IMR-90 (cell line): Measurements from ENCODE around the gene DHX57. TPM values are rescaled to one million over a fixed set of nuclear protein-coding genes. Genes with fewer than 3 reads are reported as not detected.

Experiments used
- ATAC-seq: fragments of 200-7000 bp; cut with Tn5 transposase; 2 replicates; pipeline ENCODE4 v1.9.1; 2020; ENCODE audit warnings: low read depth, mild to moderate bottlenecking, moderate library complexity
- BruUV-seq: library from RNA; stranded (reverse); fragments of 400-500 nt; replicated peaks from 2 replicates; lab custom pipeline; 2021; lab: Mats Ljungman, UMichigan
- CTCF ChIA-PET: fragments of 300-600 bp; formaldehyde crosslinking; extraction: SDS; loops from one replicate; lab custom pipeline; 2021; ENCODE audit warnings: antibody characterized with exemption; lab: Yijun Ruan, JAX
- POLR2A ChIA-PET: fragments of 300-600 bp; sonication (Branson Sonifier 250); formaldehyde crosslinking; loops from one replicate; lab custom pipeline; 2022; ENCODE audit warnings: antibody characterized with exemption; ENCODE audit not compliant: unreplicated experiment; lab: Charles Lee
- DNase-seq: peaks from one replicate; pipeline ENCODE4 v3.0.0; 2013
- H2AFZ ChIP-seq: replicated peaks from 2 replicates; pipeline ENCODE3; 2013; ENCODE audit warnings: low read length, mild to moderate bottlenecking; ENCODE audit not compliant: poor library complexity
- H2AK5ac ChIP-seq: 2 replicates; pipeline ENCODE4 v1.6.1; 2013; ENCODE audit warnings: low read depth, low read length, inconsistent platforms
- H2AK9ac ChIP-seq: replicated peaks from 2 replicates; pipeline ENCODE3; 2013; ENCODE audit warnings: mild to moderate bottlenecking, low read depth, low read length, moderate library complexity; ENCODE audit not compliant: poor library complexity
- H2BK120ac ChIP-seq: 2 replicates; pipeline ENCODE4 v1.6.1; 2013; ENCODE audit warnings: low read depth, low read length, inconsistent platforms
- H2BK15ac ChIP-seq: 3 replicates; pipeline ENCODE4 v1.6.1; 2013; ENCODE audit warnings: low read depth, low read length, inconsistent platforms
- H2BK20ac ChIP-seq: 2 replicates; pipeline ENCODE4 v1.6.1; 2013; ENCODE audit warnings: low read depth, mild to moderate bottlenecking, inconsistent platforms, low read length, moderate library complexity
- H2BK5ac ChIP-seq: 2 replicates; pipeline ENCODE4 v1.6.1; 2013; ENCODE audit warnings: mild to moderate bottlenecking, low read depth, low read length, inconsistent platforms; ENCODE audit not compliant: poor library complexity, severe bottlenecking
- H3K14ac ChIP-seq: replicated peaks from 2 replicates; pipeline ENCODE4 v1.6.1; 2013; ENCODE audit warnings: low read depth, low read length, inconsistent platforms
- H3K18ac ChIP-seq: 2 replicates; pipeline ENCODE4 v1.6.1; 2013; ENCODE audit warnings: low read depth, low read length, control low read depth
- H3K23ac ChIP-seq: 2 replicates; pipeline ENCODE4 v1.6.1; 2013; ENCODE audit warnings: low read depth, low read length, inconsistent platforms
- H3K27ac ChIP-seq: 2 replicates; pipeline ENCODE4 v1.5.1; 2013; ENCODE audit warnings: mild to moderate bottlenecking, control low read depth, low read length; ENCODE audit not compliant: insufficient read depth
- H3K27me3 ChIP-seq: 2 replicates; pipeline ENCODE4 v1.6.1; 2013; ENCODE audit warnings: low read length; ENCODE audit not compliant: control insufficient read depth, insufficient read depth
- H3K36me3 ChIP-seq: 2 replicates; pipeline ENCODE4 v1.6.1; 2013; ENCODE audit warnings: low read length, mixed read lengths; ENCODE audit not compliant: control insufficient read depth, insufficient read depth
- H3K4ac ChIP-seq: 2 replicates; pipeline ENCODE4 v1.6.1; 2013; ENCODE audit warnings: low read depth, low read length, inconsistent platforms
- H3K4me1 ChIP-seq: 2 replicates; pipeline ENCODE4 v1.6.1; 2013; ENCODE audit warnings: low read length, mixed read lengths; ENCODE audit not compliant: control insufficient read depth, insufficient read depth
- H3K4me2 ChIP-seq: 2 replicates; pipeline ENCODE4 v1.6.1; 2013; ENCODE audit warnings: low read depth, mild to moderate bottlenecking, control low read depth, low read length, moderate library complexity
- H3K4me3 ChIP-seq: 2 replicates; pipeline ENCODE4 v1.5.1; 2013; ENCODE audit warnings: low read depth, mild to moderate bottlenecking, control low read depth, low read length, moderate library complexity; ENCODE audit not compliant: insufficient read depth
- H3K56ac ChIP-seq: 2 replicates; pipeline ENCODE4 v1.6.1; 2013; ENCODE audit warnings: low read length, inconsistent platforms; ENCODE audit not compliant: insufficient read depth; ENCODE audit errors: extremely low read depth
- H3K79me1 ChIP-seq, 2 experiments: 2 replicates each; pipeline ENCODE4 v1.6.1; 2013; ENCODE audit warnings: low read length in 2 of 2, inconsistent platforms in 1 of 2, low read depth in 1 of 2
- H3K9ac ChIP-seq: 2 replicates; pipeline ENCODE4 v1.6.1; 2013; ENCODE audit warnings: low read depth, low read length, control low read depth
- H3K9me1 ChIP-seq: 2 replicates; pipeline ENCODE4 v1.6.1; 2013; ENCODE audit warnings: low read length, inconsistent platforms; ENCODE audit not compliant: insufficient read depth
- H3K9me3 ChIP-seq: 2 replicates; pipeline ENCODE4 v1.6.1; 2013; ENCODE audit warnings: low read length; ENCODE audit not compliant: control insufficient read depth, insufficient read depth
- H4K20me1 ChIP-seq: 2 replicates; pipeline ENCODE4 v1.6.1; 2013; ENCODE audit warnings: low read length, inconsistent platforms; ENCODE audit not compliant: insufficient read depth
- H4K5ac ChIP-seq: 2 replicates; pipeline ENCODE4 v1.6.1; 2013; ENCODE audit warnings: mild to moderate bottlenecking, low read depth, low read length, control low read depth
- H4K8ac ChIP-seq, 2 experiments: 2 replicates each; pipeline ENCODE4 v1.6.1; 2013; ENCODE audit warnings: low read depth in 2 of 2, low read length in 2 of 2, control low read depth in 1 of 2, inconsistent platforms in 1 of 2
- H4K91ac ChIP-seq: 2 replicates; pipeline ENCODE4 v1.6.1; 2013; ENCODE audit warnings: low read depth, low read length, inconsistent platforms; ENCODE audit not compliant: insufficient read depth
- BHLHE40 ChIP-seq: fragments of 150-350 bp; IDR thresholded peaks from 2 replicates; pipeline ENCODE4 v1.6.1; 2016; ENCODE audit warnings: mild to moderate bottlenecking, low read depth, low read length
- CEBPB ChIP-seq: IDR thresholded peaks from 2 replicates; pipeline ENCODE4 v1.6.1; 2012; ENCODE audit warnings: low read depth, low read length, improper control_type of control experiment
- CHD1 ChIP-seq: IDR thresholded peaks from 2 replicates; pipeline ENCODE4 v1.6.1; 2012; ENCODE audit warnings: low read depth, low read length, improper control_type of control experiment
- CTCF ChIP-seq: conservative IDR thresholded peaks from 2 replicates; pipeline ENCODE4 v1.5.1; 2012; ENCODE audit warnings: mild to moderate bottlenecking, low read depth, low read length, improper control_type of control experiment
- ELK1 ChIP-seq: fragments of 150-350 bp; IDR thresholded peaks from 2 replicates; pipeline ENCODE4 v1.6.1; 2016; ENCODE audit warnings: low read depth, mild to moderate bottlenecking, low read length, moderate library complexity, borderline replicate concordance
- FOS ChIP-seq: fragments of 150-350 bp; IDR thresholded peaks from 2 replicates; pipeline ENCODE4 v1.6.1; 2016; ENCODE audit warnings: low read depth, low read length
- MAFK ChIP-seq: IDR thresholded peaks from 2 replicates; pipeline ENCODE4 v1.6.1; 2012; ENCODE audit warnings: low read depth, low read length, improper control_type of control experiment
- MAZ ChIP-seq: IDR thresholded peaks from 2 replicates; pipeline ENCODE4 v1.6.1; 2012; ENCODE audit warnings: low read depth, mild to moderate bottlenecking, low read length, improper control_type of control experiment, moderate library complexity, borderline replicate concordance
- MXI1 ChIP-seq: IDR thresholded peaks from 2 replicates; pipeline ENCODE4 v1.6.1; 2012; ENCODE audit warnings: low read depth, mild to moderate bottlenecking, low read length, moderate library complexity, borderline replicate concordance
- NFE2L2 ChIP-seq: fragments of 150-350 bp; IDR thresholded peaks from 2 replicates; pipeline ENCODE4 v1.6.1; 2016; ENCODE audit warnings: low read depth, mild to moderate bottlenecking, low read length
- POLR2A ChIP-seq: IDR thresholded peaks from 2 replicates; pipeline ENCODE4 v1.6.1; 2012; ENCODE audit warnings: mild to moderate bottlenecking, low read depth, low read length
- RAD21 ChIP-seq: IDR thresholded peaks from 2 replicates; pipeline ENCODE4 v1.6.1; 2012; ENCODE audit warnings: low read length, improper control_type of control experiment
- RCOR1 ChIP-seq: IDR thresholded peaks from 2 replicates; pipeline ENCODE4 v1.6.1; 2012; ENCODE audit warnings: mild to moderate bottlenecking, low read length, improper control_type of control experiment; ENCODE audit not compliant: insufficient replicate concordance
- RFX5 ChIP-seq: IDR thresholded peaks from 2 replicates; pipeline ENCODE4 v1.8.0; 2012; ENCODE audit warnings: low read depth, mild to moderate bottlenecking, low read length, moderate library complexity
- SMC3 ChIP-seq: fragments of 150-350 bp; IDR thresholded peaks from 2 replicates; pipeline ENCODE4 v1.6.1; 2016; ENCODE audit warnings: low read depth, mild to moderate bottlenecking, antibody characterized with exemption, low read length, moderate library complexity
- USF2 ChIP-seq: fragments of 150-350 bp; IDR thresholded peaks from 2 replicates; pipeline ENCODE4 v1.6.1; 2017; ENCODE audit warnings: mild to moderate bottlenecking, antibody characterized with exemption, low read length, low read depth
- WGBS, 2 experiments: methylation state at CpG; one replicate each; pipeline versions ENCODE4 v1.1.5 to v1.1.7; 2013; ENCODE audit warnings: missing lambda C conversion rate in 2 of 2; ENCODE audit not compliant: insufficient read length in 1 of 2; ENCODE audit errors: extremely low coverage in 2 of 2; 5-methylcytosine and 5-hydroxymethylcytosine counted together
- dilution Hi-C: fragments of 300-500 bp; cut with HindIII; formaldehyde crosslinking; loops from one replicate; pipeline ENCODE4 v1.14.3; 2018; ENCODE audit warnings: low sequenced_read_pairs; ENCODE audit not compliant: unreplicated experiment
- in situ Hi-C: fragments of 300-500 bp; cut with MboI; formaldehyde crosslinking; loops from 3 replicates; pipeline ENCODE4 v1.14.3; 2019; ENCODE audit warnings: low sequenced_read_pairs, inconsistent platforms, mixed read lengths
- intact Hi-C: fragments of 100-400 bp; cut with micrococcal nuclease; formaldehyde crosslinking; loops from 2 replicates; pipeline ENCODE4 v1.10.0; 2022
- polyA plus RNA-seq, 3 experiments: library from polyadenylated mRNA; depleted of rRNA; stranded (reverse); fragments of >200 nt; gene quantifications; 2 replicates each; pipeline ENCODE4 v1.2.3, GENCODE V29; 2012; ENCODE audit warnings: low replicate concordance in 1 of 3
- total RNA-seq: library from RNA; depleted of rRNA; stranded (reverse); fragments of >200 nt; gene quantifications from 2 replicates; pipeline ENCODE4 v1.2.3, GENCODE V29; 2012

The DHX57 gene
- total and polyA plus RNA-seq, 2 of the 4 experiments (the other 2 are of a cell fraction), result 9.5 to 24.4 TPM

- no peaks in the 10 kb centered on the region for H4K20me1 ChIP-seq
- H3K4me3 ChIP-seq, result no peak overlapping the region
- H2AFZ ChIP-seq, result no peak overlapping the region
- H3K4ac ChIP-seq, result no peak overlapping the region
- no peak for DNase-seq
- dilution Hi-C loops (no loop called here), intact Hi-C loops (loop anchor here (1.0 to 10.0 kb wide), 2 partner anchors 85 to 301 kb away; partner anchors contain the start of gene SRSF7), in situ Hi-C loops (no loop called here)
- H3K4me1 ChIP-seq, result no peaks in the 10 kb centered on the region
- no peak overlapping the region for H3K4me2 ChIP-seq
- no peak overlapping the region for H3K9ac ChIP-seq
- H4K8ac ChIP-seq, result no peak overlapping the region
- ChIA-PET CTCF (no interaction called here), POLR2A (no interaction called here)
- no peaks in the 10 kb centered on the region for H3K9me3 ChIP-seq
- H2AK5ac ChIP-seq, result no peak overlapping the region
- WGBS, 2 experiments, result no CpG with 5 or more reads among the region's 3 CpGs
- no peak overlapping the region for H3K27ac ChIP-seq
- H2BK15ac ChIP-seq, result no peak overlapping the region
- no peaks in the 10 kb centered on the region for H3K27me3 ChIP-seq
- no peak overlapping the region for H2AK9ac ChIP-seq
- no peak overlapping the region for H3K23ac ChIP-seq
- H3K79me1 ChIP-seq, result no peaks in the 10 kb centered on the region
- H3K14ac ChIP-seq, result no peak overlapping the region
- H2BK120ac ChIP-seq, result no peak overlapping the region
- ATAC-seq, result no peak
- no peak overlapping the region for H3K18ac ChIP-seq
- H4K5ac ChIP-seq, result no peak overlapping the region
- H3K56ac ChIP-seq, result no peak overlapping the region
- no peak for TF ChIP-seq SMC3
- TF ChIP-seq FOS, result no peak
- no peak for TF ChIP-seq USF2
- TF ChIP-seq MXI1, result no peak
- TF ChIP-seq BHLHE40, result no peak
- TF ChIP-seq CHD1, result no peak
- TF ChIP-seq ELK1, result no peak
- no peak for TF ChIP-seq RAD21
- no peak for TF ChIP-seq CTCF
- TF ChIP-seq CEBPB, result no peak
- no peak for TF ChIP-seq NFE2L2
- TF ChIP-seq POLR2A, result no peak
- no peak for TF ChIP-seq RFX5
- TF ChIP-seq MAFK, result no peak
- no peak for TF ChIP-seq MAZ
- no peak for TF ChIP-seq RCOR1
- peaks cover 11% of the 10 kb centered on the region for H3K36me3 ChIP-seq
- no peaks in the 10 kb centered on the region for H3K9me1 ChIP-seq
- H4K91ac ChIP-seq, result no peak overlapping the region
- H2BK20ac ChIP-seq, result no peak overlapping the region
- no peak overlapping the region for H2BK5ac ChIP-seq
- BruUV-seq, result no TSS peak
These were observed 39.7 kb downstream of the DHX57 start for GRCh38 chr2:38835990-38836389.
